Measurements from ENCODE around the gene TTYH3.
"Not testable (repeated sequence)": the region's sequence is repeated elsewhere in the genome, so short reads cannot be mapped to it uniquely, and the experiment has no call there.

The TTYH3 gene

GRCh38 chr7:2631946-2632732, at the start of gene TTYH3:
TSS of gene TTYH3 (plus strand) at chr7:2631986. CDS start at chr7:2632156, 170 bp downstream.
- DNase-seq (ENCODE audit: low spot score) = no peak

GRCh38 chr7:2582006-2582735, 49.6 kb upstream of the TTYH3 start:
- DNase-seq (ENCODE audit: low spot score) = no peak

- DNase-seq (ENCODE audit: low spot score) = no peak
Measured at GRCh38 chr7:2583798-2584580, 47.8 kb upstream of the TTYH3 start.

- DNase-seq (ENCODE audit: low spot score) = no peak
Measured at GRCh38 chr7:2585446-2585845, 46.3 kb upstream of the TTYH3 start.

- DNase-seq (ENCODE audit: low spot score) = no peak
Measured at GRCh38 chr7:2586326-2587020, 45.3 kb upstream of the TTYH3 start.

- DNase-seq (ENCODE audit: low spot score) = no peak
Measured at GRCh38 chr7:2587134-2587533, 44.7 kb upstream of the TTYH3 start.

- no peak for DNase-seq (ENCODE audit: low spot score)
Measured at GRCh38 chr7:2587778-2588177, 44.0 kb upstream of the TTYH3 start.

- no peak for DNase-seq (ENCODE audit: low spot score)
Measured at GRCh38 chr7:2589341-2589740, 42.4 kb upstream of the TTYH3 start.

- not testable (repeated sequence) for DNase-seq (ENCODE audit: low spot score)
Measured at GRCh38 chr7:2589941-2590340, 41.8 kb upstream of the TTYH3 start.

GRCh38 chr7:2592375-2592865, 39.4 kb upstream of the TTYH3 start:
- DNase-seq (ENCODE audit: low spot score) = no peak

- DNase-seq (ENCODE audit: low spot score) = no peak
Measured at GRCh38 chr7:2593036-2593727, 38.6 kb upstream of the TTYH3 start.

GRCh38 chr7:2594599-2594998, 37.2 kb upstream of the TTYH3 start:
- DNase-seq (ENCODE audit: low spot score) = no peak

- DNase-seq (ENCODE audit: low spot score) = no peak
Measured at GRCh38 chr7:2595258-2595860, 36.4 kb upstream of the TTYH3 start.

- no peak for DNase-seq (ENCODE audit: low spot score)
Measured at GRCh38 chr7:2596464-2597272, 35.1 kb upstream of the TTYH3 start.

GRCh38 chr7:2597273-2597640, 34.5 kb upstream of the TTYH3 start:
- DNase-seq (ENCODE audit: low spot score) = no peak

GRCh38 chr7:2598154-2598823, 33.5 kb upstream of the TTYH3 start:
- no peak for DNase-seq (ENCODE audit: low spot score)

GRCh38 chr7:2601065-2601464, 30.7 kb upstream of the TTYH3 start:
- no peak for DNase-seq (ENCODE audit: low spot score)

- no peak for DNase-seq (ENCODE audit: low spot score)
Measured at GRCh38 chr7:2601907-2602306, 29.9 kb upstream of the TTYH3 start.

- no peak for DNase-seq (ENCODE audit: low spot score)
Measured at GRCh38 chr7:2602406-2603043, 29.3 kb upstream of the TTYH3 start.

All from germinal center (tissue), 1 donor.